HG03457 (cell line): ENCODE measurements around the gene SLC6A1.
"Not testable (repeated sequence)": the region's sequence is repeated elsewhere in the genome, so short reads cannot be mapped to it uniquely, and the experiment has no call there.

Source experiments
- ATAC-seq: cut with Tn5 transposase; IDR thresholded peaks from one replicate; pipeline ENCODE4 v1.9.1; 2021; ENCODE audit warnings: moderate number of reproducible peaks; ENCODE audit not compliant: unreplicated experiment

Gene SLC6A1

DNA sequence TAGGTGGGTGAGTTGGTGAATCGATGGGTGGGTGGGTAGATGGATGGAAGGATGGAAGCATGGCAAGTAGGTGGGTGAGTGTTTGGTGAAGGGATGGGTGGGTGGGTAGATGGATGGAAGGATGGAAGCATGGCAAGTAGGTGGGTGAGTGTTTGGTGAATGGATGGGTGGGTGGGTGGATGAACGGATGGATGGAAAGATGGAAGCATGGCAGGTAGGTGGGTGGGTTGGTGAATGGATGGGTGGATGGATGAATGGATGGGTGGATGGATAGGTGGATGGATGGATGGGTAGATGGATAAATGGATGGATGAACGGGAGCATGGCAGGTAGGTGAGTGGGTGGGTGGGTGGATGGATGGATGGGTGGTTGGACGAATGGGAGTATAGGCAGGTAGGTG lies 65.1 kb downstream of the SLC6A1 start:
- ATAC-seq = no peak

DNA sequence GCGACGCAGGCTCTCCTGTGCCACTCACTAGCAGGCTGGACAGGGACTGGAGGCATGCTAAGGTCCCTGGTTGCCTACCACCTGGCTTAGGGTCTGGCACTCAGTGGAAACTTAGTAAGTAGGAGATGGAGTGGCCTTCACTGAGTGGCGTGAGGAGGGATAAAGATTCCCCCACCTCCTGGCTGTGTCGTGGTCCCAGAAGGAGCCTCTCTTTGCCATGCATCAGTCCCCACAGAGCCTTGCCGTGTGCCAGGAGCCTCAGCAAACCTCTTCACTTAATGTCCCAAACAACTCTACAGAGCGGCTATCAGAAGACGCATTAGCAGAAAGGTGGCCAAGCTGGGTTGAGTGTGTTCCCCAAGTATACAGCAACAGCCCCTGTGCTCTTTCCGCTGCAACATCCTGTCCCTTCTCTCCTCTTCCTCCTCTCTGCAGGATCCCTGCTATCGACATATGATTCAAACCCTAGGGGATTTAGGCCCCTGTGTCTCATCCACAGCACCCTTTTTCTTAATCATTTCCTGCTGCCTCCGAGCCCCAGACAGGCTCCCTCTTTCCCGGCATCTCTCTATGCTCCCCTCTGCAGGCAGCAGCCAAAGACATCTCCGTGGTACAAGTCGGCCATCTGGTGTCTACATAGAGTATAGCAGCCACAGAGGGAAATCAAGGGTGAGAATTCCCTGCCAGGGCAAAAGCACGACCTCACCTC lies 66.7 kb downstream of the SLC6A1 start:
- no peak for ATAC-seq

DNA sequence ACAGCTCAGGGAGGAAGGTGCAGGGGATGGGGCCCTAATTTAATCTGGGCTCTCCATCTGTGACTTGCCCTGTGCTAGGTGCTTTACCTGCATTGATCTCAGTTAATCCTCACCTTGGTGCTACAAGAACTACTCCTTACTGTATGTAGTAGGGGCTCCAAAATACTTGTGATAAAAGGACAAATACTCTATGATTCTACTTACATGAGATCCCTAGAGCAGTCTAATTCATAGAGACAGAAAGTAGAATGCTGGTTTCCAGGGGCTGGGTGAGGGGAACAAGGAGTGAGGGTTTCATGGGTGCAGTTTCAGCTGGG lies 67.2 kb downstream of the SLC6A1 start:
- ATAC-seq = no peak

DNA sequence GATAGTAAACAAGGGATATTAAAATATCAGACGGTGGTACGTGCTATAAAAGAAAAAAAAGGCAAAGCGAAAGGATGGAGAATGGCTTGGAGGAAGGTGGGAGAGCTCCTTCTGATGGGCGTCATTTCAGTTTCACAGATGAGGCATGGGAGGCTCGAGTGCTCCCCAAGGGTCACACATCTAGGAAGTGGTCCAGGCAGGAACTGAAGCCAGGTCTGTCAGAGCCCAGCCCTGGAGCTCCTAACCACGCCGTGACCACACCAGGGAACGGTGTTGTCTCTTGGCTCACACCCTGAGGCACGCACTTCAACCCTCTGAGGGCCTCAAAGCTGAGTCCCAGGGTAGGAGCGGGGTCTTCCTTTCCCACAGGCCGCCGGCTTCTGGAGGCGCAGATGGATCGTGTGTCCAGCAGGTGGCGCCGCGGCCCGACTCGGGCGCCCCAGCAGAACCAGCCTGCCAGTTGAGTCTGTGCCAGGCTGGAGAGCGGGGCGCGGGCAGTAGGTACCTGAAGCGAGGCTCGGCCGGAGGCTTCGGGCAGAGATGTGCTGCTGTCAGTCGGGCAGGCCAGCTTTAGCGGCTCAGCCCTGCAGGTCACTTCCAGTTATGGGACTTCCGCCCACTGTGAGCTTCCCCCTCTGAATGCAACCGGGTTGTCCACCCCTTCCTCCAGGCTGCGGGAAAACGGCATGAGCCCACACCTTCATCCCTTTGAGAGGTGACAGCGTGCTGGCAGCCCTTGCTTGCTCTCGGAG lies 68.1 kb downstream of the SLC6A1 start:
- no peak for ATAC-seq

DNA sequence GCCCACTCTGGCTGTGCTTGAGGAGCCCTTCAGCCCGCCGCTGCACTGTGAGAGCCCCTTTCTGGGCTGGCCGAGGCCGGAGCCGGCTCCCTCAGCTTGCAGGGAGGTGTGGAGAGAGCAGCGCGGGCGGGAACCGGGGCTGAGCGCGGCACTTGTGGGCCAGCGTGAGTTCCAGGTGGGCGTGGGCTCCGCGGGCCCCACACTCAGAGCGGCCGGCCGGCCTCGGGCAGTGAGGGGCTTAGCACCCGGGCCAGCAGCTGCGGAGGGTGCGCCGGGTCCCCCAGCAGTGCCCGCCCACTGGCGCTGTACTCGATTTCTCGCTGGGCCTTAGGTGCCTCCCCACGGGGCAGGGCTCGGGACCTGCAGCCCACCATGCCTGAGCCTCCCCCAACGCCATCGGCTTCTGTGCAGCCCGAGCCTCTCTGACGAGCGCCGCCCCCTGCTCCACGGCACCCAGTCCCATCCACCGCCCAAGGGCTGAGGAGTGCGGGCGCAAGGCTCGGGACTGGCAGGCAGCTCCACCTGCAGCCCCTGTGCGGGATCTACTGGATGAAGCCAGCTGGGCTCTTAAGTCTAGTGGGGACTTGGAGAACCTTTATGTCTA lies 68.8 kb downstream of the SLC6A1 start:
- not testable (repeated sequence) for ATAC-seq

DNA sequence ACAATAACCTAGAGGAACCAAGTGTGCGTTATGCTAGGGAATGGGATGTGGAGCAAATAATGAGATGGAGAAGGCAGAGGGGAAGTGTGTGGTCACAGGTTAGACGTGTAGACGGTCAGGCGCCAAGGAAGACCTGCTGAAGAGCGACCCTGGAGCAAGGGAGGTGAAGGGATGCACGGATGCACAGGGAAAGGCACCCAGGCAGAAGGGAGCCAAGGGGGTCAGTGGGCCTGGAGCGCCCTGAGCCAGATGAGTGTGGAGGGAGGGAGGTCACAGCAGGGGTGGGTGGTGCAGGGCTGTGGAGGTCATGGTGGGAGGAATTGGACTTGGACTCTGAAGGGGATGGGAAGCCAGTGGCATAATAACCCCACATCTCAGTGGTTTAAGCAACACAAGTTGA lies 70.2 kb downstream of the SLC6A1 start:
- no peak for ATAC-seq

DNA sequence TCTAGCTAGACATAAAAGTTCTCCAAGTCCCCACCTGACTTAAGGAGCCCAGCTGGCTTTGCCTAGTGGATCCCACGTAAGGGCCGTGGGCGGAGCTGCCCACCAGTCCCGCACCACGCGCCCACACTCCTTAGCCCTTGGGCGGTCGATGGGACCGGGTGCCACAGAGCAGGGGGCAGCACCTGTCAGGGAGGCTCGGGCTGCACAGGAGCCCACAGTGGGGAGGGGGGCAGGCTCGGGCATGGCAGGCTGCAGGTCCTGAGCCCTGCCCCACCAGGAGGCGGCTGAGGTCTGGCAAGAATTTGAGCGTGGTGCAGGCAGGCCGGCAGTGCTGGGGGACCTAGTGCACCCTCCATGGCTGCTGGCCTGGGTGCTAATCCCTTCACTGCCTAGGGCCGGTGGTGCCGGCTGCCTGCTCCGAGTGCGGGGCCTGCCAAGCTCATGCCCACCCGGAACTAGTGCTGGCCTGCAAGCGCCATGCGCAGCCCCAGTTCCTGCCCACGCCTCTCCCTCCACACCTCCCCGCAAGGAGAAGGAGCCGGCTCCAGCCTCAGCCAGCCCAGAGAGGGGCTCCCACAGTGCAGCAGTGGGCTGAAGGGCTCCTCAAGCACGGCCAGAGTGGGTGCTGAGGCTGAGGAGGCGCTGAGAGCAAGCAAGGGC lies 78.7 kb downstream of the SLC6A1 start:
- no peak for ATAC-seq

DNA sequence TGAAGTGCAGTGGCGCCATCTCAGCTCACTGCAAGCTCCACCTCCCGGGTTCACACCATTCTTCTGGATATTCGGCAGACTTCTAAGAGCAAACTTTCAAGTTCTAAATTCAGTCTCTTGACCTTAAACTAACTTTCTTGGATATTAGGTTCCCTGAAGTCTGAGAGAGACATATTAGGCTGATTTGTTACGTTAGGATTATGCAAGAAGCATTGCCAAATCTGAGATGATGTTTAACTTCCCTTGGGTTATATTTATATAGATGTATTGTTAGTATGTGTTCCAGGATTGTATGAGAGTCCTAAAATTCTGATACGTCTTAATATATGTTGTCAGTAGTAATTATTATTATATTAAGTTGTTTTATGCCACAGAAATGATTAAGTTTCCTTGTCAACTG lies 80.1 kb downstream of the SLC6A1 start:
- no peak for ATAC-seq

DNA sequence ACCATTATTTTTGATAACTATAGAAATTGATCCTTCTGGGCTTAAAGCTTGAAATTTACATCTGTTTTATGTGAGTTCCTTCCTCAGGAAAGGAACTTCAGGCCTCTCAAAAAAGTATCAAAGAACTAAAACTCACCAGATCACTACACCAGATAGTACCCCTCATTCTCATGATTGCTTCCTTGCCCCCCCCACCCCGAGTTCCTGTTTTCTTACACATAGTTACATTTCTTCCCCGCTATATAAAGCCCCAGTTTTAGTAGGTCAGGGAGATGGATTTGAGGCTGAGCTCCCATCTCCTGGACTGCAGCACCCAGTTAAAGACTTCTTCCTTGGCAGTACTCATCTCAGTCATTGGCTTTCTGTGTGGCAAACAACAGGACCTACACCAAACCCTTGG lies 81.5 kb downstream of the SLC6A1 start:
- no peak for ATAC-seq

DNA sequence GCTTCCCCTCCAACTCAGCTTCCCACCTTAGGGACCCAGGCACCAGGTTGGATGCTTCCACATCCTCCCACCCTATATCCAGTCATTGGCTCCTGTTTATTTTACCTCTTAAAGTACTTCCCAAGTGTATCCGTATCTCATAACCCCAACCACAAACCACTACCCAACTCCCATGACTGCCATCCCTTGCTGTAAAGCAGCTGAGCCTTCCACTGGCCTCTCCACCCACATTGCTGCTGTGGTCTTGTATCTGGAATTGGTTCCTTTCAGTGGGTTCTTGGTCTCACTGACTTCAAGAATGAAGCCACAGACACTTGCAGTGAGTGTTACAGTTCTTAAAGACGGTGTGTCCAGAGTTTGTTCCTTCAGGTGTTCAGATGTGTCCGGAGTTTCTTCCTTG lies 81.9 kb downstream of the SLC6A1 start:
- ATAC-seq = no peak

DNA sequence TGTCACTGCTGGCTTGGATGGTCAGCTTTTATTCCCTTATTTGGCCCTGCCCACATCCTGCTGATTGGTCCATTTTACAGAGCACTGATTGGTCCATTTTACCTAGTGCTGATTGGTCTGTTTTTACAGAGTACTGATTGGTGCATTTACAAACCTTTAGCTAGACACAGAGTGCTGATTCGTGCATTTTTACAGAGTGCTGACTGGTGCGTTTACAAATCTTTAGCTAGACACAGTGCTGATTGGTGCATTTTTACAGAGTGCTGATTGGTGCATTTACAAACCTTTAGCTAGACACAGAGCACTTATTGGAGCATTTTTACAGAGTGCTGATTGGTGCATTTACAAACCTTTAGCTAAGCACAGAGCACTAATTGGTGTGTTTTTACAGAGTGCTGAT lies 82.6 kb downstream of the SLC6A1 start:
- not testable (repeated sequence) for ATAC-seq

DNA sequence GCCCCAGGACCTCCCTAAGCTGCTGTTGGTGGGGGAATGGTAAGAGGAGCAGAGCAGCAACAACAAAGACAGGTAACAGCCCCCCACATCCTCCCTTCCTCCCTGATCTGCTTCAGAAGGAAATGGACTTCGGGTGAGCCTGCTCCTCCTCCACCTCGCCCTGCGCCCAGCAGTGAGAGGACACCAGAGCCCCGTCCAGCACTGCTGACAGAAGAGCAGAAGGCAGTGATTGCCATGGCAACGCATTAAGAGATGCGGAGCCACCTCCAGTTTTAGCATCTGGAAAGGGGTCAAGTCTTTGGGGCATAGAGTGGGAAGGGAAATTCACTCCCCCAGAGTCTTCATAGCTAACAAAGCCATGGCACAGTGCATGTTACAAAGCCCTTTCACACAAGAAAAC lies 84.2 kb downstream of the SLC6A1 start:
- ATAC-seq = no peak

DNA sequence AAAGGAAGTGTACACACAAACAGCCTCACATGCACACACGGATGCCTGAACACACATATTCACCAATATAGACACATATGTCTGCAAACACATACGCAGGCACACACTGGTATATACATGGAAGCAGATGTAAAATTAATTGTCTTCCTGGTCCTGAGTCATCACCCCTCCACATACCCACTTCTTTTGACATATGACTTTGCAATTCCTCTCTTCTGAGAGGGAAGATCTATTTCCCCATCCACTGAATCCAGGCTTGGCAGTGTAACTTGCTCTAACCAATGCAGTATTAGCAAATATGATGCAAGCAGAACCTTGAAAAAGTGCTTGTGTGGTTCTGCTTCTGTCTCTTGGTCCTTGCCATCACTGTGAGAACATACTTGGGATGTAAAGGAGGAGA lies 84.9 kb downstream of the SLC6A1 start:
- no peak for ATAC-seq

DNA sequence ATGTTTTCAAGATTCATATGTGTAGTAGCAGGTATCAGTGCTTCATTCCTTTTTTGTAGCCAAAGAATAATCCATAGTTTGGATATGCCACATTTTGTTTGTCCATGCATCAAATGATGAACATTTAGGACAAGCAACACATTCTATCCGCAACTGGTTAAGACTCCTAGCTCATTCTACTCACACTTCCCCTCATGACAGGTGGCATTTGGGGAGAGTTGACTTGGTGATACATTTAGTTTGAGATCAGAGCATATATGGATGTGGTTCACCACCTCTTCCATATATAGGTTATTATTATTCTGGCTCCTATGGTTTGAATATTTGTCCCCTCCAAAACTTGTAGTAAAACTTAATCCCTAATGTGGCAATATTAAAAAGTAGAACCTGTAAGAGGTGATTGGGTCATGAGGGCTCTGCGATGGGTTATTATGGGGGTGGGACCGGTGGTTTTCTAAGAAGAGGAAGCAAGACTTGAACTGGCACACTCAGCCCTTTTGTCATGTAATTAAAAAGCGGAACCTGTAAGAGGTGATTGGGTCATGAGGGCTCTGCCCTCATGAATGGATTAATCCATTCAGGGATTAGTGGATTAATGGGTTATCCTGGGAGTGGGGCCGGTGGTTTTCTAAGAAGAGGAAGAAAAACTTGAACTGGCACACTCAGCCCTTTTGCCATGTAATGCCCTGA lies 86.4 kb downstream of the SLC6A1 start:
- no peak for ATAC-seq

DNA sequence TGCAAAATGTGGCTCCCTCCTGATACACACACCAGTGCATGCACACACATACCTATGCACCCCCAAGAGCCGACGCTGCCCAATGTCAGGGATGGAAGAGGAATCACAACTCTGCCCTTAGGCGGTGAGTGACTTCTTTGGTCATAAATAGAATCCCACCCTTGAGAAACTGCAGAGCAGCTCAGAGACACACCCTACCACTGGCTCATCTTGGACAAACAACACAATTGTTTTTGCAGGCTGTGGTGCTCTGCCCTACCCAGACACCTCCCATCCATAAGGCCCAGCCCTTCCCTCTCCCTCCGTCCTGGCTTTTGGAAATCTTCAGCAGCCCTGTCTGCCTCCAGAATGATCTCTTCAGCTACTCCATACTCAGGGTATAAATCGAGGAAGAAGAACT lies 87.9 kb downstream of the SLC6A1 start:
- no peak for ATAC-seq

DNA sequence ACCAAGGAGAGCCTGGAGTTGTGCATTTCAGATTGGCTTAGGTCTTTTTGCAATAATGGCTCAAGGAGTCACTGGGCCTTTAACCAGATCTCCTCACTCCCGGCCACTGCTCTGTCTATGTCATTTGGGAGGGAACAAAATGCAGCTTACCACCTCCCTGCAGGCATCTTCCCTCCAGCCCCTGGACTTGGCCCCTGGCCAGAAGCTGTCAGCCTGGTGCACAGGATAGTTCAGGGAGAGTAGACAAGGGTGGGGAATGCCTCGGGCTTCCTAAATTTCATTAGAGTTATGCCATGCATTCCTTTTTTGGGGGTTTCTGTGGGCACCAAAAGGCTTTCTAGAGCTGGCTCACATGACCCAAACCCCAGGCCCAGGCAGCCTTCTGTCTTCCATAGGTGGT lies 91.5 kb downstream of the SLC6A1 start:
- no peak for ATAC-seq

DNA sequence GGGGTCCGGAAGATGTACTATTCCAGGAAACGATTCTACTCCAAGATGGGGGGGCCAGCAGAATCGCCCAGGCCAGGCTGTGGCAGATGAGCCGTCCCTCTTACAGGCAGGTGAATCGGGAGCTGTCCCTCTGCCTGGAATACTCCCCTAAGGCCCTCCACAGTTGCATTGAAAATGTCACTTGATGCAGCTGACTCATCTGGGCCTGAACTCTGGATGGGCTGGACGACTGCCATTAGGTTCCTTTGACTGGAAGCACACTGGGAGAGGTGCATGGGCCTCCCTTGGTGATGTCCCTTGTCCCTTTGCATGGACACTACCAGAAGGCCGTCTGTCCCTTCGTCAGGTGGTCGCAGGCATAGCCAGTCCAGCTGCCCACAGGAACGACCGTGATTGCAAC lies 92.1 kb downstream of the SLC6A1 start:
- no peak for ATAC-seq

DNA sequence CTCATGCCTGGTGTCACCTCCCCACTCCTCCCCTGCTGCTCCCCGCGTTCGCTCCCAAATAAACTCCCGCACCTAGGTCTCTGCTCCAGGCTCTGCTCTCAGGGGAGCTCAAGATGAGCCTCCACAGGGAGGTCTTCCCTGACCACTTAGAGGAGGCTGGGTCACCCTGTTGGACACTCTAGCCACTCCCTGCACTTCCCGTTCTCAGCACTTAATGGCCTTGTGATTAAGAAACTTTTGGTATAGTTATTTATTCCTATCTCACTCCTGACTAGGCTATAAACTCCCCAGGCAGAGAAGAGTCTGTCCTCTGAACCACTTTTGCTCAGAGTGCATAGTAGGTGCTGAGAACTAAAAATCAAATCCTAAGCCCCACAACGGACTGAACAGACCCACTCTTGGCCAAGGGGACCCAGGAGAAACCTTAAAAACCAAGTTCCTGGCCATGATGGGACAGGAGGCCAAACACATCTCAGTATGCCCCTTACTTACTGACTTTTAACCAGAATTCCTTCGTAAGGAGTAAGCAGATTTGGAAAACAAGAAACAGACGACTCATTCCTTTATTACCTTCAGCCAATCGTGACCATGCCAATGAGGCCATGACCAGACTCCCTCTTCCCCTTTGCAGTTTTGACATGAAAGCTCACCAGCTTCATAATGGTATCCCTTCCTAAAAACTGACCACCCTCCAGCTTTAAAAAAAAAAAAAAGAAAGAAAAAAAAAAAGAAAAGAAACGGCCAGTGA lies 92.7 kb downstream of the SLC6A1 start:
- no peak for ATAC-seq

DNA sequence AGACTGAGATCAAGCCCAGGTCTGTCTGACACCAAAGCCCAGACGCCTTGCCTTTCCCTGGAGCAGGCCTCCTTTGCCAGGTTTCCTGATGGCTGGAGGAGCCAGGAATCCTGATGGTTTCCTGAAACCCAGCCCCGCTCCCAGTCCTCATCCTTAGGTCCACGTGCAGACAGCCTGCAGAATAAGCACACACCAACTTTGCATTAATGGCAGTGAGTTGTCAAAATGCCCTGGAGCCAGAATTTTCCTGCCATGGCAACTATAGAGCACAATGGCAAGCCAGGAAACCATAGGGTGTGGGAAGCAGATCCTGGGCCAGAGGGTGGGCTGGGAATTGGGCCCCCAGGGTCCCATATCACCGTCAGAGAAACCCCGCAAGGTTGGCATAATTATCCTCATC lies 94.3 kb downstream of the SLC6A1 start:
- ATAC-seq = no peak

DNA sequence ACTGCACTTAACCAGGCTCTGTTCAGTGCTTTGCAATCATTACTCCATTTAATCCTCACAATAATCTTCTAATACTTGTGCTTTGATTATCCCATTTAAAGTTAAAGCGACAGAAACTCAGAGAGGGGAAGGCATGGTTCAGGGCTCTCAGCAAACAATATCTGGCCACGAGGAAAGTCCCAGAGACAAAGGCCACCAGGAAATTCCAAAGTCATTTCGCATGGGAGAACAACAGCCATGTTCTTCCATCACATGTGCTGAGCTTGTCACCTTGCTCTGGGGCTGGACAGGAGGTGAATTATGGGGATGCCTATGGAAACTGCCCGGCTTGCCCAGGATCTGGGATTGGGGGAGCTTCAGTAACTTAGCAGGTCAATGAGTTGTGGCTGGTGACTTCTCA lies 95.5 kb downstream of the SLC6A1 start:
- ATAC-seq = no peak

DNA sequence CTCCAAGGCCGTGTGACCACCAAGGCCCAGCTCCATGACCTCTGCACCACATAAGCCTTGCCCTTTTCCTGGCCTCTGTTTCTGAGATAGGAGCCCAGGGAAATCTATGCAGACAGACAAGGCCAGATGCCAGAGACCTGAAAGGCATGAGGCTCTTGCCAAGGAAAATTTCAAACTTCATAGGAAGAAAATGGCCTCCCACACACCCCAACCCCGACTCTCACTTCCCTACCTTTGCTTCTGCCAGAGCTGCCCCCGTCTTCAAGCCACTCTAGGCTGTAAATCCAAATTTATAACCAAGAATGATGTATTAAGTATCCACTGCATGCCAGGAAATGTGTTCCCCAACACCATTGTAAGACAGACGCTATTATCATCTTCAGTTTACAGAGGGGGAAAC lies 96.3 kb downstream of the SLC6A1 start:
- ATAC-seq = no peak
